SIG-M5 (cell line): ENCODE data around the gene CDC34.

Source experiments
- DNase-seq: peaks from one replicate; lab custom pipeline; 2025; lab: John Stamatoyannopoulos, UW

Gene CDC34

DNA sequence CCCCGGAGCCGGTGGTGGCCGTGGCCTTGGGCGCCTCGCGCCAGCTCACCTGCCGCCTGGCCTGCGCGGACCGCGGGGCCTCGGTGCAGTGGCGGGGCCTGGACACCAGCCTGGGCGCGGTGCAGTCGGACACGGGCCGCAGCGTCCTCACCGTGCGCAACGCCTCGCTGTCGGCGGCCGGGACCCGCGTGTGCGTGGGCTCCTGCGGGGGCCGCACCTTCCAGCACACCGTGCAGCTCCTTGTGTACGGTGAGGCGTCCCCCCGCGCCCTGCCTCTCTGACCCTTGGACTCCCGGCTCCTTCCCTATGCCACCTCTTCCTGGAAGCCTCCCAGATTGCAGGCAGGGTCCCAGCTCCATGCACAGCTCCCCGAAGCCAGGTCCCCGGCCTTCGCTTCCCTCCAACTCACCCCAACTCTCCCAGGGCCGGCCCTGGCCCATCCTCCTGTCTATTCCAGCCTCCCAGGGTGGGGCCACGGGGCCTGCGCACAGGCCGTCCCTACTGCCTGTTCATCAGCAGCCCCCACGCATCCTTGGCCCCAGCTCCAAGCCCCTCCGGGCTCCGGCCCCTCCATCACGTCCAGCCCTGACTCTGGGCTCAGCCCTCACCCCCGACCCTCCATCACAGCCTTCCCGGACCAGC is 33.6 kb upstream of the CDC34 start:
- no peak for DNase-seq

DNA sequence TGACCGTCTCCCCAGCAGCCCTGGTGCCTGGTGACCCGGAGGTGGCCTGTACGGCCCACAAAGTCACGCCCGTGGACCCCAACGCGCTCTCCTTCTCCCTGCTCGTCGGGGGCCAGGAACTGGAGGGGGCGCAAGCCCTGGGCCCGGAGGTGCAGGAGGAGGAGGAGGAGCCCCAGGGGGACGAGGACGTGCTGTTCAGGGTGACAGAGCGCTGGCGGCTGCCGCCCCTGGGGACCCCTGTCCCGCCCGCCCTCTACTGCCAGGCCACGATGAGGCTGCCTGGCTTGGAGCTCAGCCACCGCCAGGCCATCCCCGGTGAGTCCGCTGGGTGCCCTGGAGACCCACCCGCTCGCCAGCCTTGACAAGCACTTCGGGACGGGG is 33.1 kb upstream of the CDC34 start:
- no peak for DNase-seq

DNA sequence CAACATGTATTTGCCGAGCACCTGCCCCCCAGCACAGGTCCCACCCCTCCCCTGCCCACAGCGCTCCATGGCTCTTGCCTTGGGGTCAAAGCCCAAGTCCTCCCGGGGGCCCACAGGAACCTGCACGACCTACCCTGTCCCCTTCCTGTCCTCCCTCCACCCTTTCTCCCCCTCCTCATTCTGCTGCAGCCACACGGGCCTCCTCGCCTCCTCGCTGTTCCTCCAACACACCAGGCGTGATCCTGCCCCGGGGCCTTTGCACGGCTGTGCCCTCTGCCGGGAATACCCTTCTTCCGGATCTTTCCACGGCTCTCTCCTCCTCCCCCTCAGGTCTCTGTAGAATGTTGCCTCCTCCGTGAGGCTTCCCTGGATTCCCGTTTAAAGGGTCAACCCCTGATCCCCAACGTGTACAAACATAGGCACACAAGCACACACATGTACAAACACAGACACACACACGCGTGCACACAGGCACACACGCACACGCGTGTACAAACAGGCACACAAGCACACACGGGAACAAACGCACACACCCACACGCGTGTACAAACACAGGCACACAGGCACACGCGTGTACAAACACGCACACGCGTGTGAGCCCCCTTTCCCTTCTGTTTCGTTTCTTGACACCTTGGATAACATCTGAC is 32.5 kb upstream of the CDC34 start:
- no peak for DNase-seq

DNA sequence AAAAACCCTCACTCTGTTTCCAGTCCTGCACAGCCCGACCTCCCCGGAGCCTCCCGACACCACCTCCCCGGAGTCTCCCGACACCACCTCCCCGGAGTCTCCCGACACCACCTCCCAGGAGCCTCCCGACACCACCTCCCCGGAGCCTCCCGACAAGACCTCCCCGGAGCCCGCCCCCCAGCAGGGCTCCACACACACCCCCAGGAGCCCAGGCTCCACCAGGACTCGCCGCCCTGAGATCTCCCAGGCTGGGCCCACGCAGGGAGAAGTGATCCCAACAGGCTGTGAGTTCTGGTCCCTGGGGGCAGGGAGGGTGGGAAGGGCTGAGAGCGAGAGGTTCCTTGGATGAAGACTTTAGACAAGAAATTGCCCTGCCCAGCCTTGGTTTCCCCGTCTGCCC is 29.9 kb upstream of the CDC34 start:
- no peak for DNase-seq

DNA sequence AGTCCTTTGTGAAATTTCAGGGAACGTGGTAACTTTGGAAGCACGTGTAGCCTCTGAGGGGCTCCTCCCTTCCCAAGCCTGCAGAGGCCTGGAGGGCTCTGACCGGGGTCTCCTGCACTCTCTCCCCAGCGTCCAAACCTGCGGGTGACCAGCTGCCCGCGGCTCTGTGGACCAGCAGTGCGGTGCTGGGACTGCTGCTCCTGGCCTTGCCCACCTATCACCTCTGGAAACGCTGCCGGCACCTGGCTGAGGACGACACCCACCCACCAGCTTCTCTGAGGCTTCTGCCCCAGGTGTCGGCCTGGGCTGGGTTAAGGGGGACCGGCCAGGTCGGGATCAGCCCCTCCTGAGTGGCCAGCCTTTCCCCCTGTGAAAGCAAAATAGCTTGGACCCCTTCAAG is 26.9 kb upstream of the CDC34 start:
- no peak for DNase-seq

DNA sequence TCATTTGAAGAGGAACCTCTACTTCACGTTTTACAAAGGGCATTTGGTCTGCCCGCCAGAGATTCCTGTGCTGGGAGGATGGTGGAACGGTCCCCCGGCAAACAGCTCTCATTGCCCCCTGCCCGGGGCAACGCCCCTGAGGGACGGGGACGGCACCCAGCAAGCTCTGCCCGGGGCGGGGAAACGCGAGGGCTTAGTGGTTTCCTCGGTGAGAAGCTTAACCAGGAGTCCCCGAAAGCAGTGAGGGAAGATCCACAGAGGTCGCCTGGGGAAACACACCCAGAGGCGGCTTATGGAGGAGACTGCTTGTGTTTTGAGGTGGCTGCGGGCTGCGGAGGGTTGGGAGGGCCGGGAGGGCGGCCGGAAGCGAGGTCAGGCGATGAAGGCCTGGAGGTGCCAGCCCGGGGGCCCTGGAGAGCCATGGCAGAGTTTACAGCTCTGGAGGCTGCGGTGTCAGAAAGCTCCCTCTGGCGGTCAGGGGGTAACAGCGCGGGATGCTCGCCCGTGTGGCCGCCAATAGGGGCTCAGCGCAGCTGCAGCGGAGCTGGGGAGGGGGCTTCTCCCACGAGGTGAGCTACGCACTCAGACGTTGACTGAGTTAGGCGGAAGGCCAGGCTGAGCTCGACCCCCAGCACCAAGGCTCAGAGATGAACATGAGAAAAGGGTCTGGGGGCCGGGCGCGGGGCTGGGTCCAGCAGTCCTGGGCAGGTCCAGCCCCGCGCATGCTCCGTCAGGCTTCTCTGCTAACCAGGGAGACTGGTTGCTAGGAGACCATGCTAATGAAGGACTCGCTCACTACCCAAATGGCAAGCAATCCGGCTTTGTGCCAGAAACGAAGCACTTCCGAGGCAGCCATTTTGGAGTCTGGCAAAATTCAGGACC is 24.9 kb upstream of the CDC34 start:
- DNase-seq: peak; percentile 95

DNA sequence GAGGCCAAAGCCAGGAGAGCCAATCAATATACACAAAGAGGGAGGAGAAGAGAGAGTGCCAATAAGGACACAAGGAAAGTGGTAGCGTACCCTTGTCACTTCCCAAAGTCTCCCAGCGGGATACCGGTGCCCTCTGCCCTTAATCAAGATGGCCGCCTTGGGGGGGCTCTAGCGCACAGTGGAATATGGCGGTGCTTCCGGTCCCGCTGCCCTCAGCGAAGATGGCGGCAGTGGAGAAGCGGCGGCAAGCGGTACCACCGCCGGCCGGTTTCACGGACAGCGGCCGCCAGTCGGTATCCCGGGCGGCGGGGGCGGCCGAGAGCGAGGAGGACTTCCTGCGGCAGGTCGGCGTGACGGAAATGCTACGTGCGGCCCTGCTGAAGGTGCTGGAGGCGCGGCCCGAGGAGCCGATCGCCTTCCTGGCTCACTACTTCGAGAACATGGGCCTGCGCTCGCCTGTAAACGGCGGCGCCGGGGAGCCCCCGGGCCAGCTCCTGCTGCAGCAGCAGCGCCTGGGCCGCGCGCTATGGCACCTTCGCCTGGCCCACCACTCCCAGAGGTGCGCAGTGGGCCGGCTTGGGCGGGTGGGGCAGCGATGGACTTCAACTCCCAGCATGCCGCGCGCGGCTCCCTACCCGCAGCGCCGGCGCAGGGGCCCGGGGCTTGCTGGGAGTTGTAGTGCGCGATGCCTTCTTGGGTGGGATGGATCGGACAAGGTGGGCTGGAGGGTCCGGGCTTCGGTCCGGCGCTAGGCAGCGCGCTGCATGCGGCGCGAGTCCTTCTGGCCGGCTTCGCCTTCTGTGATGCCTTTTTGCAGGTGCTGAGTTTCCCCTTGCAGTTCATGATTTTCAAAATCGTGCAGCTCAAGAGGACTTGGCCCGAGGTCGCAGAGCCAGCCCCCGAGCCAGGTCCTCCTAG is 24.0 kb upstream of the CDC34 start, which contains the start of gene TPGS1:
Gene TPGS1, plus strand, starts transcription at position 212 of the 918 bp plus-strand sequence. Its CDS starts 10 bp downstream, at position 222.
- no peak for DNase-seq

DNA sequence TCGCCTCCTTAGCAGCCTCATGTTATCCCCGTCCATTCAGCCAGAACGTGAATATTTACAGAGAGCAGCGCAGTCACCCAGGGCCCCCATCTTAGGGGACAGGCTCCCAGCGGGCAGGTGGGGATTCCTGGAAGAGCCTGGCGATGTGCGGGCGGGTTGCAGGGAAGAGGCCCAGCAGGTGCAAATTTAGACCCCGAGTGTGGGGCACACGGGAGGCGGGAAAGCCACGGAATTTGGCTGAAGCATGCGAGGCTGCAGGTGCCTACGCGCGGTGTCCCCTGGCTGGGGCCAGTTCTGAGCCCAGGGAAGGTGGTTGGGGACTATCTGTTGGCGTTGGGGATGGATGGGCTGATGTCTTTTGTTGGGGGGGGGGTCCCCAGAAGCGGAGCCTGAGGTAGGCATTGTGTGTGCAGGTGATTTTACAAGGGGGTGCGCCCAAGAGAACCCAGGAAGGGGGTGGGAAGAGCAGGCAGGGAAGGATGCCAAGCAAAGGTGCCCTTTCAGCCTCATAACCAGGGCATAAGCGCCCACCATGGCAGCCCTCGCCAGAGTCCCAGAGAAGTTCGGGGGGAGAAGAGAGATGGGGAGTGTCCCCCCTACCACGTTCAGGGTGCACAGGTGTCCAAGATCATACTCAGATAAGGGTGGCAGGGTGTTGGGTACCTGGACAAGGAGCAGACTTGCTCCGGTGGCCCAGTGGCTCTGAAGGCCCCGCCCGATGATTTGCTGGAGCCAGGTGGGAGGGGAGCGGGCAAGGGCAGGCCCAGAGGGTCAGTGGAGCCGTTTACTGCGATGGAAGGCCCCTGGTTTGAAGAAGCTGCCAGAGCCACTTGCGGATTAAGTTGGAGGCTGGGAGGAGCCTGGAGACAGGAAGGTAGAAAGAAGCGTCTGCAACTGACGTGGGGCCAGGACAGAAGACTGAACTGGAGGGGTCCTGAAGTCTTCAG is 23.1 kb upstream of the CDC34 start:
- no peak for DNase-seq

DNA sequence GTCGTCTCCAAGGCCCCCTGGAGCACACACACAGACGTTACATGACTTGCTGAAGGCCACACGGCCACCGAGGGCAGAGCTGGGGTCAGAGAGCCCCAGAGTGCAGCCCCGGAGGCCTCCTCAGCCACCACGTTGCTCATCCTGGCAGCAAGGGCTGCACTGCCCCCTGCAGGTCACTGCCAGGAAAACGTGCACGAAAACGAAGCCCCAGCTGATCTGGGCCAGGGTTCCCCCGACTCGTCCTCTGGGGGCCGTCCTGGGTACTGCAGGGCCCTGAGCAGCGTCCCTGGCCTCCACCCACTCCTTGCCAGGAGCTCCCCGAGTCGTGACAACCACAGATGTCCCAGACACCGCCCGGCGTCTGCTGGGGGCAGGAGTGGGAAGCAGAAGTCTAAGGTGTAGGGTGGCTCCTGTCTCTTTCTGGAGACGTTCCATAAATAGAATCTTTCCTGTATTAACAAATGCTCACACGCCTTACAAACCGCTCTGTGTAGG is 20.9 kb upstream of the CDC34 start:
- DNase-seq: peak; percentile 47

DNA sequence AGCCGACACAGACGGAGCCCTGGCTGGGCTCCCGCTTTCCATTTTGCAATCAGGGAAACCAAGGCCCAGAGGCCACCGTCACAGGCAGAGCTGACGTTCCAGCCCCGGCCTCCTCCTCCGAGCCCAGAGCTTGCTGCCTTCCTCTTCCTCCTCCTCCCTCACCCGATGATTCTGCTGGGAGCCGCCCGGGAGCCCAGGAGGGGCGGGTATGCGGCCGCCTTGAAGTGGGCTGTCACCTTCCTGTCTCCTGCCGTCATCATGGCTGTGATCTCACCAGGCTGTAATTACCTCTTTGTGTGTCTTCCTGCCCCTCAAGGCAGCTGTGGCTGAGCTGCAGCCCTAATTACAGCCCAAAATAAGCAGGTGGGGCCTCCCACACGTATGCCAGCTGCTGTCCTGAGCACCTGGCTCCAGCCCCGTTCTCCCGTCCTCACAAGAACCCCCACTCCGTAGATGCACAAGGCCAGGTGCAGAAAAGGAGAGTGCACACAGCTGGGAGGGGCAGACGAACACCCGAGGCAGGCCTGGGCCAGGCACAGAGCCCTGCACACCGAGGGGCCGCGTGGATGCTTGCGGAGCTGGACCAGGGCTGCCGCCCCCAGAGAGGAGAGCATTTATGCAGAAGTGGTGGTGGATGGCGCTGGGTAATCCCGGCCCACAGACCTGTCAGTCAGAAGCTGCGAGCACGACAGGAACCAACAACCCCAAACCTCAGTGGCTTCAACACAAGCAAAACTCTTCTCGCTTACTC is 20.3 kb upstream of the CDC34 start:
- DNase-seq: no peak

DNA sequence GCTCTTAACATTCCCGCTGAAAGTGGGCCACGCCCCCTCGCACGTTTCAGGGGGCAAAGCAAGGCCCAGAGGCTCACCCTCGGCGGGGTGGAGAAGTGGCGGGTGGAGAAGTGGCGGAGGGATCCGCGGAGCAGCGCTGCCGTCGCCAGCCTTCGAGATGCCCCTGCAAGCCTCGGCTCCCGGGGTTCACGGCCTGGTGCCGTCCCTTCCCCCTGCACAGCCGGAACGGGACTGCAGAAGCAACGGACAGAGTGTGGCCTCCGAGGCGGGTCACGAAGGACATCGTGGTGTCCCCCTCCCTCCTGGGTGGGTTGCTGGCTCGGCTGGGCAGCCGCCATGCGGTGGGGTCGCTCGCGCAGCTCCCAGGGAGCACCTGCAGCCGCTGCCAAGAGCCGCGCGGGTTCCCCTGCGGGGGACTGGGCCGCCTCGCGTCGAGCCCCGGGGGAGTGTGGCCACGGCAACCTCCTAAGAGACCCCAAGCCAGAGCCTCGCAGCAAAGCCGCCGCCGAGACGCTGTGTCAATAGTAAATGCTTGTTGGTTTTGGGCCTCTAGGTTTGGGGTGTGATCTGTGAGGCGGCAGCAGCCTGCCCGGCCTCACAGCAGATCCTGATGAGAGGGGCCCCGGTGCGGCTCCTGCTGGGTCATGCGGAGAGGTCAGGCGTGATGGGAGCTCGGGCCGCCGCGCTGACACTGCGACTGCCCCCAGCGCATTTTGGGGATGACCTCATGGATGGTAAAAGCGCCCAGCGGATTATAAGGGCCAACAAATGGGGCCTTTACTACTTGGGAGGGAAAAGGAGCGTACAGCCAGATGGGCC is 18.8 kb upstream of the CDC34 start:
- DNase-seq: no peak

DNA sequence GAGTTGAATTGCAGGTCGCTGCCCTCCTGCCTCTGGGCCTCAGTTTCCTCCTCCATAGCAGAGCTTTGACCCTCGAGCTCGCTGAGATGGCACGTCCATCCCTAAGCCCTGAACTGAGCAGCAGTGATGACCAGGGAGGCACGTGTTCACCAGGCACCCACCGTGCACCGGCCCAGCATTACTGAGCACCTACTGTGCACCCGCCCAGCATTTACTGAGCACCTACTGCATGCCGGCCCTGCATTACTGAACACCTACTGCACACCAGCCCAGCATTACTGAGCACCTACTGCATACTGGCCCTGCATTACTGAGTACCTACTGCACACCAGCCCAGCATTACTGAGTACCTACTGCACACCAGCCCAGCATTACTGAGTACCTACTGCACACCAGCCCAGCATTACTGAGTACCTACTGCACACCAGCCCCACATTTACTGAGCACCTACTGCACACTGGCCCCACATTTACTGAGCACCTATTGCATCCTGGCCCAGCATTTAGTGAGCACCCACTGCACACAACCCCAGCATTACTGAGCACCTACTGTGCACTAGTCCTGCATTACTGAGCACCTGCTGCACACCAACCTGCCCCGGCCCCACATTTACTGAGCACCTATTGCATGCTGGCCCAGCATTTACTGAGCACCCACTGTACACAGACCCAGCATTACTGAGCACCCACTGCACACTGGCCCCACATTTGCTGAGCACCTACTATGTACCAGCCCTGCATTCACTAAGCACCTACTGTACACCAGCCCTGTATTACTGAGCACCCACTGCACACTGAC is 18.0 kb upstream of the CDC34 start:
- no peak for DNase-seq

DNA sequence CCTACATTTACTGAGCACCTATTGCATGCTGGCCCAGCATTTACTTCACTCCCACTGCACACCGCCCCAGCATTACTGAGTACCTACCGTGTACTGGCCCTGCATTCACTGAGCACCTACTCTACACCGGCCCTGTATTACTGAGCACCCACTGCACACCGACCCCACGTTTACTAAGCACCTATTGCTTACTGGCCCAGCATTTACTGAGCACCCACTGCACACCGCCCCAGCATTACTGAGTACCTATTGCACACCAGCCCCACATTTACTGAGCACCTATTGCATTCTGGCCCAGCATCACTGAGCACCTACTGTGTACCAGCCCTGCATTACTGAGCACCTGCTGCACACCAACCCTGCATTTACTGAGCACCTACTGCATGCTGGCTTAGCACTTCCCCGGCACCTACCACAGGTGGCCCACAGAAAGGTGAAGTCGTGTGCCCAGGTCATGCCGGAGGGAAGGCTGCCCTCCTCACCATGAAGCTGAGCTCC is 17.3 kb upstream of the CDC34 start:
- DNase-seq: no peak

DNA sequence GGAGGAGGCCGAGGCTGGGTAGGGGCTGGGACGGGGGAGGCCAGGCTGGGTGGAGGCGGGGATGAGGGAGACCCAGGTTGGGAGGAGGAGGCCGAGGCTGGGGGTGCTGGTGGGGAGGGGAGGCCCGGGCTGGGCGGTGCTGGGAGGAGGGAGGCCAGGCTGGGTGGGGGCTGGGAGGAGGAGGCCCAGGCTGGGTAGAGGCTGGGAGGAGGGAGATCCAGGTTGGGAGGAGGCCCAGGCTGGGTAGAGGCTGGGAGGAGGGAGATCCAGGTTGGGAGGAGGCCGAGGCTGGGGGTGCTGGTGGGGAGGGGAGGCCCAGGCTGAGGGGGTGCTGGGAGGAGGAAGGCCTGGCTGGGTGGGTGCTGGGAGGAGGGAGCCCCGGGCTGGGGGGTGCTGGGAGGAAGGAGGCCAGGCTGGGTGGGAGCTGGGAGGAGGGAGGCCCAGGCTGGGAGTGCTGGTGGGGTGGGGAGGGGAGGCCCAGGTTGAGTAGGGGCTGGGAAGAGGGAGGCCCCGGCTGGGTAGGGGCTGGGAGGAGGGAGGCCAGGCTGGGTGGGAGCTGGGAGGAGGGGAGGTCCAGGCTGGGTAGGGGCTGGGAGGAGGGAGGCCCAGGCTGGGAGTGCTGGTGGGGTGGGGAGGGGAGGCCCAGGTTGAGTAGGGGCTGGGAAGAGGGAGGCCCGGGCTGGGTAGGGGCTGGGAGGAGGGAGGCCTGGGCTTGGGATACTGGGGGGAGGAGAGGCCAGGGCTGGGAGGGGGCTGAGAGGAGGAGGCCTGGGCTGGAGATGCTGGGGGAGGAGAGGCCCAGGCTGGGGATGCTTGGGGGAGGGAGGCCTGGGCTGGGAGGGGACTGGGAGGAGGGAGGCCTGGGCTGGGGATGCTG is 13.6 kb upstream of the CDC34 start:
- DNase-seq: no peak

DNA sequence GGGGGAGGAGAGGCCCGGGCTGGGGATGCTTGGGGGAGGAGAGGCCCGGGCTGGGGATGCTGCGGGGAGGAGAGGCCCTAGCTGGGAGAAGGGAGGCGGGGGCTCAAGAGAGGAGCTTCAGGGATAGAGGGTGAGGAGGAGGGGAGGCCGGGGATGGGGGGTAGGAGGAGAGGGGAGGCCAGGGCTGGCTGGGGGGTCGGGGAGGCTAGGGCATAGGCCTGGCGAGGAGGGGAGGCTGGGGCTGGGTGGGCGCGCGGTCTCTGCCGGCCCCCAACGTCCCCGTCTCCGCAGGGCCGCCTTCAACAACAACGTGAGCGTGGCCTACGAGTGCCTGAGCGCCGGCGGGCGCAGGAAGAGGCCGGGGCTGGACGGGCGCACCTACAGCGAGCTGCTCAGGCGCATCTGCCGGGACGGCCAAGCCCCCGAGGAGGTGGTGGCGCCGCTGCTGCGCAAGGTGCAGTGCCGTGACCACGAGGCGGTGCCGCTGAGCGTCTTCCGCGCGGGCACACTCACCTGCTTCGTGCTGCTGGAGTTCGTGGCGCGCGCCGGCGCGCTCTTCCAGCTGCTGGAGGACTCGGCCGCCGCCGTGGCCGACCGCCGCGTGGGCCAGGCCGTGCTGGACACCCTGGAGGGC is 12.8 kb upstream of the CDC34 start:
- no peak for DNase-seq

DNA sequence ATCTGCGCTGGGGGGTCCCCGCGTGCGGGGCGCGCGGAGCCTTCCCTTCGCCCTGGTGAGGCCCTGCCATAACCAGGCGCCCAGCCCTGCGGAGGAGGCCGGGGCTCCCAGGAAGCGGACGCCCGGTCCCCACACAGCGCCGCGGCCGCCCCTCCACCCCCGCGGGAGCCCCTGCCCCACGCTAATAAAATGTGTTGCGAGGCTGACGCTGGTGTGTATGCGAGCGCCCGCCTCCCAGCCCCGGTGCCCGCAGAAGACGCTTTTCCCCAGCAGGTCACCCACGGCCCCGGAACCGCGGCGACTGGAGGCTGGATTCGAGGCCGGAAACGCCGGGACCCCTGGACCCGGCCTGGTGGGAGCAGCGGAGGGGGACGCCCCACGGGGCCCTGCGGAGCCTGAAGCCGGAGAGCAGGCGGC is 12.1 kb upstream of the CDC34 start:
- DNase-seq: no peak
